DOHH2 (cell line): ENCODE measurements around the gene C9orf153.

Experiments used
- EZH2phosphoT487 ChIP-seq: fragments of 200-600 bp; sonication (generic); IDR thresholded peaks from 2 replicates; pipeline ENCODE4 v1.6.1; 2017; ENCODE audit warnings: borderline replicate concordance, mild to moderate bottlenecking, antibody characterized with exemption, low read length, moderate library complexity, mixed read lengths
- TF ChIP-seq, protein P1 (sequence below): fragments of 200-600 bp; sonication (generic); IDR thresholded peaks from one replicate; pipeline ENCODE4 v1.5.1; 2014; ENCODE audit warnings: antibody characterized with exemption, mild to moderate bottlenecking, low read depth, low read length; ENCODE audit not compliant: poor library complexity, severe bottlenecking

DNA sequence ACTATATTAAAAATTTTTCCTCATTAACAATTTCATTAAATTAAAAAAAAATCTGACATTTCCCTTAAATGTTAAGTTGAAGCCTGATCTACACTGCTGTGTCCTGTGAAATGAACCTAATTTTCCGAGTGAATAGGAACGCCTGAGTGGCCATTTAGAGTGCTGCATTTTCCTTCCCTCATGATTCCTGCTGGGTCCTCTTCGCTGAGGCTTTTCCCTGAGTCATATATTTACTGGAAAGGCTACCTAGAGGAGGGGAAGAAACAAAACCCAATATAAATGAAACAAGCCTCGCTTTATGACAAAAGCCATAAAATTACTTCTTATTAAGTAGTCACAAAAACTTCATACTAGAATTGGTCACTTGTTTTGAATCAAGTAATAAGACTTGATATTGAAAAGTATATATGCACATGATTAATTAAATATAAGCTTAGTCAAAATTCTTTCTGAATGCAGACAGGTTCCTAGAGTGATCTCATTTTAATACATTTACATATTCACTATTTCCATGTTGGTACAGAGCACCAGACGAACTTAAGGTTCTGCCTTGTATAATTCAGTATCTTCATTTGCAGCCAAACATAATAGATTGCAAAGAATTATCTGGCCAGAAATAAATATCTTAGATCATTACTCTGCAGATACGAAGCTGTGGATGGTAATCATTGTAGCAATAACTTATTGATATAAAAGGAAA is 29.2 kb upstream of the C9orf153 start:
- TF ChIP-seq, protein P1, sequence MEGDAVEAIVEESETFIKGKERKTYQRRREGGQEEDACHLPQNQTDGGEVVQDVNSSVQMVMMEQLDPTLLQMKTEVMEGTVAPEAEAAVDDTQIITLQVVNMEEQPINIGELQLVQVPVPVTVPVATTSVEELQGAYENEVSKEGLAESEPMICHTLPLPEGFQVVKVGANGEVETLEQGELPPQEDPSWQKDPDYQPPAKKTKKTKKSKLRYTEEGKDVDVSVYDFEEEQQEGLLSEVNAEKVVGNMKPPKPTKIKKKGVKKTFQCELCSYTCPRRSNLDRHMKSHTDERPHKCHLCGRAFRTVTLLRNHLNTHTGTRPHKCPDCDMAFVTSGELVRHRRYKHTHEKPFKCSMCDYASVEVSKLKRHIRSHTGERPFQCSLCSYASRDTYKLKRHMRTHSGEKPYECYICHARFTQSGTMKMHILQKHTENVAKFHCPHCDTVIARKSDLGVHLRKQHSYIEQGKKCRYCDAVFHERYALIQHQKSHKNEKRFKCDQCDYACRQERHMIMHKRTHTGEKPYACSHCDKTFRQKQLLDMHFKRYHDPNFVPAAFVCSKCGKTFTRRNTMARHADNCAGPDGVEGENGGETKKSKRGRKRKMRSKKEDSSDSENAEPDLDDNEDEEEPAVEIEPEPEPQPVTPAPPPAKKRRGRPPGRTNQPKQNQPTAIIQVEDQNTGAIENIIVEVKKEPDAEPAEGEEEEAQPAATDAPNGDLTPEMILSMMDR: no peak
- TF ChIP-seq EZH2phosphoT487: no peak
